Ishikawa (cell line): Measurements from ENCODE around the gene KCNN4.

Experiments used
- CEBPB ChIP-seq: IDR thresholded peaks from 2 replicates; pipeline ENCODE4 v1.6.1; 2012
- CREB1 ChIP-seq: IDR thresholded peaks from 2 replicates; pipeline ENCODE4 v1.6.1; 2012; ENCODE audit warnings: low read depth
- EGR1 ChIP-seq: IDR thresholded peaks from 2 replicates; pipeline ENCODE4 v1.6.1; 2012
- EP300 ChIP-seq: IDR thresholded peaks from 2 replicates; pipeline ENCODE4 v1.6.1; 2012; ENCODE audit warnings: borderline replicate concordance
- FOXM1 ChIP-seq: IDR thresholded peaks from 2 replicates; pipeline ENCODE4 v1.6.1; 2012; ENCODE audit warnings: low read depth, borderline replicate concordance
- NFIC ChIP-seq: IDR thresholded peaks from 2 replicates; pipeline ENCODE4 v1.6.1; 2012
- RAD21 ChIP-seq: IDR thresholded peaks from 2 replicates; pipeline ENCODE4 v1.6.1; 2012; ENCODE audit warnings: low read depth
- TAF1 ChIP-seq: IDR thresholded peaks from 2 replicates; pipeline ENCODE4 v1.6.1; 2012; ENCODE audit warnings: low read depth, mild to moderate bottlenecking
- TCF12 ChIP-seq: IDR thresholded peaks from 2 replicates; pipeline ENCODE4 v1.6.1; 2012; ENCODE audit warnings: low read depth
- TEAD4 ChIP-seq: IDR thresholded peaks from 2 replicates; pipeline ENCODE4 v1.6.1; 2012
- YY1 ChIP-seq: IDR thresholded peaks from 2 replicates; pipeline ENCODE4 v1.6.1; 2012; ENCODE audit warnings: low read depth
- ZBTB7A ChIP-seq: IDR thresholded peaks from 2 replicates; pipeline ENCODE4 v1.6.1; 2012; ENCODE audit warnings: low read depth
- TF ChIP-seq, protein P1 (sequence below): IDR thresholded peaks from 2 replicates; pipeline ENCODE4 v1.6.1; 2012
- TF ChIP-seq, protein P2 (sequence below): IDR thresholded peaks from 2 replicates; pipeline ENCODE4 v1.6.1; 2012; ENCODE audit warnings: low read depth, mild to moderate bottlenecking
- TF ChIP-seq, protein P3 (sequence below): IDR thresholded peaks from 2 replicates; pipeline ENCODE4 v1.6.1; 2012

The KCNN4 gene

DNA sequence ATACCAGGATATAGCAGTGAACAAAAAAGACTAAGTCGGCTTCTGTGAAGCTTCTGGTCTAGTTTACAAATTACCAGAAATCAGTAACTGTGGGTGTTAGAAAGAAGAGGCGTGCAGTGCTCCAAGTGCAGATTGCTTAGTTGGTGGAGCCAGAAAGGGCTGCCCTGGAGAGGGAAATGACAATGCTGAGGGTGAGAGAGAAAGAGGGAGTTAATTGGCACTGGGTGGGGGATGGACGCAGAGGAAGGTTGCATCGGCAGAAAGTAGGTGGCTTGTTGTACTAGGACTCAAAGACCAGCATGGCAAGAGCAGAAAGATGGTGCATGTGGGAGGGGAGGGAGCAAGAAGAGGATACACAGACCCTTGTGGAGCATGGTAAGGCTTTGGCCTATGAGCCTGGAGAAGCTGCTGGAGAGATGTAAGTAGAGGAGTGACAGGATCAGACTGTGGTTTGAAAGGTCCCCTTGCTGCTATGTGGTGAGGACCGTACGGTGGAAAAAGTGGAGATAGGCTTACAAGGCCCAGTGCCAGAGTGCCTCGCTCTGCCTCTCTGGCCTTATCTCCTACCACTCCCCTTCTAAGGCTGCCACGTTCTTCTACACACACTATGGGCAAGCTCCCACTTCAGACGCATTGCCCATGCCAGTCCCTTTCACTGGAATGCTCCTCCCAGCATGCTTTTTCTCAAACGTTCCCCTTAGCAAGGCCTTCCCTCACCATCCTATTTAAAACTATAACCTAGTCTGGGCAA, 39.5 kb downstream of the KCNN4 start:
- TF ChIP-seq YY1 (no peak), CREB1 (no peak), EP300 (no peak), ZBTB7A (no peak), TEAD4 (no peak), RAD21 (no peak)
- TF ChIP-seq, protein P1, sequence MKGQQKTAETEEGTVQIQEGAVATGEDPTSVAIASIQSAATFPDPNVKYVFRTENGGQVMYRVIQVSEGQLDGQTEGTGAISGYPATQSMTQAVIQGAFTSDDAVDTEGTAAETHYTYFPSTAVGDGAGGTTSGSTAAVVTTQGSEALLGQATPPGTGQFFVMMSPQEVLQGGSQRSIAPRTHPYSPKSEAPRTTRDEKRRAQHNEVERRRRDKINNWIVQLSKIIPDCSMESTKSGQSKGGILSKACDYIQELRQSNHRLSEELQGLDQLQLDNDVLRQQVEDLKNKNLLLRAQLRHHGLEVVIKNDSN, result no peak
- TF ChIP-seq, protein P2, sequence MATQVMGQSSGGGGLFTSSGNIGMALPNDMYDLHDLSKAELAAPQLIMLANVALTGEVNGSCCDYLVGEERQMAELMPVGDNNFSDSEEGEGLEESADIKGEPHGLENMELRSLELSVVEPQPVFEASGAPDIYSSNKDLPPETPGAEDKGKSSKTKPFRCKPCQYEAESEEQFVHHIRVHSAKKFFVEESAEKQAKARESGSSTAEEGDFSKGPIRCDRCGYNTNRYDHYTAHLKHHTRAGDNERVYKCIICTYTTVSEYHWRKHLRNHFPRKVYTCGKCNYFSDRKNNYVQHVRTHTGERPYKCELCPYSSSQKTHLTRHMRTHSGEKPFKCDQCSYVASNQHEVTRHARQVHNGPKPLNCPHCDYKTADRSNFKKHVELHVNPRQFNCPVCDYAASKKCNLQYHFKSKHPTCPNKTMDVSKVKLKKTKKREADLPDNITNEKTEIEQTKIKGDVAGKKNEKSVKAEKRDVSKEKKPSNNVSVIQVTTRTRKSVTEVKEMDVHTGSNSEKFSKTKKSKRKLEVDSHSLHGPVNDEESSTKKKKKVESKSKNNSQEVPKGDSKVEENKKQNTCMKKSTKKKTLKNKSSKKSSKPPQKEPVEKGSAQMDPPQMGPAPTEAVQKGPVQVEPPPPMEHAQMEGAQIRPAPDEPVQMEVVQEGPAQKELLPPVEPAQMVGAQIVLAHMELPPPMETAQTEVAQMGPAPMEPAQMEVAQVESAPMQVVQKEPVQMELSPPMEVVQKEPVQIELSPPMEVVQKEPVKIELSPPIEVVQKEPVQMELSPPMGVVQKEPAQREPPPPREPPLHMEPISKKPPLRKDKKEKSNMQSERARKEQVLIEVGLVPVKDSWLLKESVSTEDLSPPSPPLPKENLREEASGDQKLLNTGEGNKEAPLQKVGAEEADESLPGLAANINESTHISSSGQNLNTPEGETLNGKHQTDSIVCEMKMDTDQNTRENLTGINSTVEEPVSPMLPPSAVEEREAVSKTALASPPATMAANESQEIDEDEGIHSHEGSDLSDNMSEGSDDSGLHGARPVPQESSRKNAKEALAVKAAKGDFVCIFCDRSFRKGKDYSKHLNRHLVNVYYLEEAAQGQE, result no peak

DNA sequence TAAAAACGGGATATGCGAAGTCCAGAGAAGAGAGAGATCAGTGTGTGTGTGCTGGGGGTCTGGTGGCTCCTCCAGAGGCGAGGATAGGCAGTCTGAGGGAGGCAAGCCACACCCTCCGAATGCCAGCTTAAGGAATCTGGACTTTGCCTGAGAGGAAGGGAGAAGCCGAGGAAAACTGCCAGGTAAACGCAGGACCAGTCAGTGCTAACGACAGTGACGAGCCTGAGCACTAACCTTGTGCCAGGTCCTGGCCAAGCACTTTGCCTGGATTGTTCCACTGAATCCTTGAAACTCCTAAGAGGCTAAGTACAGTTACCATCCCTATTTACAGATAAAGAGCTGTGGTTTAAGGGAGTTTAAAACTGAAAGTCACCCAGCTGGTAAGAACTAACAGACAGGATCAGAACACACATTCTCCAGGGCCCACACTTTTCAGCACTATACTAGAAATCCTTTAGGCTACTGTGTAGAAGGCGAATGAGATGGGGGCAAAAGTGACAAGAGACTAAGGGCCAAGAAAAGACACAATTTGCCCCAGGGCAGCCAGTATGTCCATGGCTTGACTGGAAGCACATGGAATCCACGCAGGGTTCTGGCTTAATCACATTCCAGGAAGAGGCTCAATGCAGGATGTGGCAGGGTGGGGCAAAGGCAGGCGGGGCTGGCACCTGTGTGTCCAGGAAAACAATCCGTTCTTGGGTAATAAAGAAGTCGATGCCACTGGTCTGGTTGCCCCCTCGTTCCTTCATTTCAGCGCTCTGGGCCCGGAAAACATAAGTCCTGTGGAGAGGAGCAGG, 41.1 kb downstream of the KCNN4 start:
- TF ChIP-seq NFIC (no peak), YY1 (no peak), ZBTB7A (no peak), EGR1 (no peak), TEAD4 (peak; percentile 20; the same call in 1 of the 2 replicates), TCF12 (no peak), FOXM1 (no peak)
- TF ChIP-seq, protein P3, sequence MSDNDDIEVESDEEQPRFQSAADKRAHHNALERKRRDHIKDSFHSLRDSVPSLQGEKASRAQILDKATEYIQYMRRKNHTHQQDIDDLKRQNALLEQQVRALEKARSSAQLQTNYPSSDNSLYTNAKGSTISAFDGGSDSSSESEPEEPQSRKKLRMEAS, result peak; percentile 40; the same call in 1 of the 2 replicates
- TF ChIP-seq, protein P1, result no peak

DNA sequence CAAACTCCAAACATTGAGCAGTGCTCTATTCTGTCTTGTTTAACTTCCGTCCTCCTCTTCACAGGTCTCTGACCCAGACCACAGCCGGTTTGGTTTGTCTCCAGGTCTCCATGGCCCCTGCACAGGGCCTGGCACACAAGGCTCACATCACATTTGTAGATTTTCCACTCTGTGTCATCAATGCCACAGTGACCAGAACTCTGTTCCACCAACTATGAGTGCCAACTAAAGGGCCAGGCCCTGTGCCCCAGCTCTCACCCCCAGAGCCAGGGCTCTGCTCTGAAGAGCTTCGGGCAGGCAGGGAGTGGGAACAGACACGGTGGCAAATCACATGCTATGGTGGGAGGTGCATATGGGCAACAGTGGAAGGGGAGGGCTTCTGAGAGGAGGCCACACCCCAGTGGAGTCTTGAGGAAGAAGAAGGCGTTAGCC, 42.0 kb downstream of the KCNN4 start:
- TF ChIP-seq, protein P3, result no peak
- TF ChIP-seq EP300 (no peak), NFIC (no peak), YY1 (no peak), EGR1 (no peak), TCF12 (no peak), RAD21 (no peak), TEAD4 (no peak), CEBPB (no peak), ZBTB7A (no peak), TAF1 (no peak)
- TF ChIP-seq, protein P1, result no peak
- TF ChIP-seq, protein P2, result no peak

DNA sequence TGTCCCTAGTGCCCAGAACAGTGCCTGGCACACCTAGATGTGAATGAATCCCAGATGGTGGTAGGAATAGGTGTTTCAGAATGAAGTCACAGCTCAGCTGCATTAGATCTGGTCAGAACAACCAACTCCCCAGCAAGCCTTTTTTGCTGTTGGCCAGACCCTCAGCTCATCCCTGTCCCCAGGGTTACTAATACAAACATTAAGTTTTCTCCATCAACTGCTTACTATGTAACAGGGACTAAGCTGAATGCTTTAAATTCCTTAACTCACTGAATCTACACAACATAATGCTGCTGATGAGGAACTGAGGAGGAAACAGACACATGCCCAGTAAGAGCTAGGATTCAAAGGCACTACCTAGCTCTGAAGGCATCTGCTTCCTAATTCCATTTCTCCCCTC, 44.8 kb downstream of the KCNN4 start:
- TF ChIP-seq EP300 (no peak), YY1 (no peak), NFIC (no peak), TAF1 (no peak), RAD21 (no peak), FOXM1 (no peak), ZBTB7A (no peak), CREB1 (no peak), CEBPB (no peak), TCF12 (no peak), TEAD4 (no peak), EGR1 (no peak)
- TF ChIP-seq, protein P3, result no peak
- TF ChIP-seq, protein P2, result no peak
- TF ChIP-seq, protein P1, result no peak
